Measurements from ENCODE around the gene DLG2. TPM values are rescaled to one million over a fixed set of nuclear protein-coding genes. Genes with fewer than 3 reads are reported as not detected.
"Not testable (repeated sequence)": the region's sequence is repeated elsewhere in the genome, so short reads cannot be mapped to it uniquely, and the experiment has no call there.

DLG2 gene
- total RNA-seq, 2 experiments from 2014 or later, result 1.7 to 2.1 TPM

DNA sequence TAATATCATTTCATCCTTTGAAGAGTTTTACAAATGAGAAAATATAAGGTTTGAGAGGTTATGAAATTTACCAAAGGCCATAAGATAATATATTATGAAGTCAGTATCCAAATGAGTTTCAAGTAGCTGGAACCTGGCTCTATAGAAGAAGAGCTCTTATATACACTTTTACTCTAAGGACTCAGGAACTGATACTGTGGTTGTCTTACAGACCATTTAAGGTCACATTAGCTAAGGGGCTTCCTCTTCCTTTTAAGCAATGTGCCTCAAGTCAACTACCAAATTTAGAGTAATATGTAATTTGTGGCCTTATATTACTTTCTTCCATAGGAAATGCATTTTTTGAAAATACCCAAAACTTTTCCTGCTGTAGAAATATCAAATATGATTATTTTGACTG lies 369.3 kb downstream of the DLG2 start:
- Mint-ChIP-seq H3K27me3 (no peaks in the 10 kb centered on the region), H3K4me3 (no peak overlapping the region), H3K27ac (no peak overlapping the region), H3K4me1 (no peaks in the 10 kb centered on the region), H3K9me3 (ENCODE audit: low read depth) (peaks cover 13% of the 10 kb centered on the region), H3K36me3 (ENCODE audit: low read depth) (no peaks in the 10 kb centered on the region)
- DNase-seq (no peak), ATAC-seq (no peak)
- ChIA-PET CTCF (no interaction called here), POLR2A (no interaction called here)
- intact Hi-C loops (cut with DNase I, micrococcal nuclease), result no loop called here

DNA sequence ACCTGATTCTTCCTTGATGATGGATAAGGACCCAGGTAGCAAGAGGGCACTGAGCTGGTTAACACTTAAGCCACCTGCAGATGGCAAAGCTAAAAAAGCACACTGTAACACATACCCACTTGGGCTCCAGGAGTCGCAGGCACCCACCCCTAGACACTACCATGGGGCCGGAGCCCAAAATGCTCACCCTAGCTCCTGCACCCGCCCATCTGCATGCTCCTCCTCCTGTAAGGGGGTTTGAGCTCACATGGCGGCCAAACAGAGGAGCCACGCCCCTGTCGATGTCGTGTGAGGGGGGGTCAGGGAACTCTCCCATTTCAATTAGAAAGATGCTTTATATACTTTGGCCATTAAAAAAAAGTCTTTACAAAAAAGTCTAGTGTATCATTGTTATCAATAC lies 370.7 kb downstream of the DLG2 start:
- no peaks in the 10 kb centered on the region for H3K27me3 Mint-ChIP-seq

DNA sequence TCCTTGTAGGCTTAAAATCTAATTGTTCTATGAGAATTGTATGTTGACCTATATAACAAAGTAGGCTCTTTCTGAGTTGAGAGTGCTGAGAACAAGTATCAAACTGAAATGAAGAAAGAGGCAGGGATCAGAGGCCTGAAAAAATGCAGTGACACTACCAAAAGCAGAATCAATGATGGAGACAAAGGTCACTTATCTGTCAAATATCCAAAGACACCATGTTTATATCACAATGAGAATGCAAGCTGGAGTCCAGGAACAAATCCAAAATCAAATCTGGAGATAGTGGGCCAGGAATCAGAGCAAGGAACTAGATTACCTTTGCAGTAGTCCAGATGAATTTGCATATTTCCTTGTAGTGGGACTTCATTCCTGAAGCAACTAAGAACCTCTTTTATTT lies 377.7 kb downstream of the DLG2 start:
- no peak overlapping the region for H3K4me3 Mint-ChIP-seq
- H3K27me3 Mint-ChIP-seq, result no peaks in the 10 kb centered on the region
- no peak overlapping the region for H3K27ac Mint-ChIP-seq
- H3K36me3 Mint-ChIP-seq (ENCODE audit: low read depth), result no peaks in the 10 kb centered on the region
- ChIA-PET POLR2A (no interaction called here), CTCF (no interaction called here)
- H3K4me1 Mint-ChIP-seq, result no peaks in the 10 kb centered on the region
- intact Hi-C loops (cut with DNase I, micrococcal nuclease), result no loop called here
- H3K9me3 Mint-ChIP-seq (ENCODE audit: low read depth), result peaks cover 9% of the 10 kb centered on the region
- ATAC-seq (no peak), DNase-seq (no peak)

More for the DNA sequence above, 370.7 kb downstream of the DLG2 start:
- Mint-ChIP-seq H3K4me1 (no peaks in the 10 kb centered on the region), H3K27ac (no peak overlapping the region), H3K9me3 (ENCODE audit: low read depth) (peaks cover 16% of the 10 kb centered on the region), H3K4me3 (no peak overlapping the region), H3K36me3 (ENCODE audit: low read depth) (no peaks in the 10 kb centered on the region)
- no peak for DNase-seq
- ATAC-seq, result no peak
- ChIA-PET CTCF (no interaction called here), POLR2A (no interaction called here)
- intact Hi-C loops (cut with DNase I, micrococcal nuclease), result no loop called here

DNA sequence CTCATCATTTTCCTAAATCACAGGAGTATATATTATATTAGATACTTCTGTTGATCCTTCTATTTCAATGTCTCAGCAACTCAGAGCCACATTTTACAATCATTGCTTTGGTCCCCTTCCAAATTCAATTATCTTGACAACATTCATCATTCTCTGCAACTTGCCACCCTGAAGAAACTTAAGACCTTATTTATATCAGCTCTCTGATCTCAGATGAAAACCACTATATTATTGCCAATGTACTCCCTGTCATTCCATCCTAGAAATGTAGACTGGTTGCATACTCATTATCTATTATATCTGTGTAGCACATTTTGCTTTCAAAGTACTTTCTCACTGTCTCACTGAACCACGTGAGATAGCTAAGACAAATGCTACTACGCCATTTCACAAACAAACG lies 379.3 kb downstream of the DLG2 start:
- ChIA-PET POLR2A (no interaction called here), CTCF (interaction anchor here (0.8 kb wide), 1 partner anchor 47 kb away, joined by 3 read pairs; no protein-coding TSS in a partner anchor)
- no peaks in the 10 kb centered on the region for H3K27me3 Mint-ChIP-seq
- H3K9me3 Mint-ChIP-seq (ENCODE audit: low read depth), result peaks cover 4% of the 10 kb centered on the region
- H3K4me1 Mint-ChIP-seq, result no peaks in the 10 kb centered on the region
- no peak overlapping the region for H3K27ac Mint-ChIP-seq
- intact Hi-C loops (cut with DNase I, micrococcal nuclease), result no loop called here
- no peaks in the 10 kb centered on the region for H3K36me3 Mint-ChIP-seq (ENCODE audit: low read depth)
- ATAC-seq (no peak), DNase-seq (no peak)
- H3K4me3 Mint-ChIP-seq, result no peak overlapping the region

DNA sequence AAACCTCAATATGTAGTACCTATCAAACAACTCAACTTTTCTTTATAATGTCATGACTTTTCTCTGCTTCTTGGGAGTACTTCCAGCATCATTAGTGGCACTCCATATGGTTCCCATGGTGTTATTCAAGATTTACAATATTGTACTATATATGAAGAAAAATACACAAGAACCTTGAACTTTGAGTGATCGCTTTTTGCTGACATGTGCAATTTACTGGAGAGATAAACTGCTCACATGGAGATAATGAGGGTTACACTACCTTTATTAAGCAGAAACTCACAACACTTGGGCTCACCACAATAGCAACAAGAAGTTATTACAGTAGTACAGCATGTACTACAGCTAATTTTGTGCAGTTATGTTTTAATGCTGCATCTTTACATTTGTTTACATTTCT lies 388.2 kb downstream of the DLG2 start:
- intact Hi-C loops (cut with DNase I, micrococcal nuclease), result no loop called here
- Mint-ChIP-seq H3K36me3 (ENCODE audit: low read depth) (no peaks in the 10 kb centered on the region), H3K4me3 (no peak overlapping the region), H3K4me1 (no peaks in the 10 kb centered on the region), H3K9me3 (ENCODE audit: low read depth) (peaks cover 4% of the 10 kb centered on the region), H3K27me3 (no peaks in the 10 kb centered on the region), H3K27ac (no peak overlapping the region)
- ATAC-seq (no peak), DNase-seq (no peak)
- ChIA-PET POLR2A (no interaction called here), CTCF (no interaction called here)

DNA sequence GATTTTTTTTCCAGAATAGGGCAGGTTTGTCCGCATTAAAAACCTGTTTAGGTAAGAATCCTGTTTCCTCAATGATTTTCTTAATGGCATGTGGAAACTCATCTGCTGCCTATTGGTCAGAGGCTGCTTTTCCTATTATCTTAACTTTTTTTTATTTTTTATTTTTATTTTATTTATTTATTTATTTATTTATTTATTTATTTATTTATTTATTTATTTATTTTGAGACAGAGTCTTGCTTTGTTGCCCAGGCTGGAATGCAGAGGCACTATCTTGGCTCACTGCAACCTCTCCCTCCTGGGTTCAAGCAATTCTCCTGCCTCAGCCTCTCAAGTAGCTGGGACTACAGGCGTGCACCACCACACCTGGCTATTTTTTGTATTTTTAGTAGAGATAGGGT lies 389.1 kb downstream of the DLG2 start:
- H3K27ac Mint-ChIP-seq; DNase-seq; H3K9me3 Mint-ChIP-seq (ENCODE audit: low read depth); intact Hi-C loops (cut with DNase I, micrococcal nuclease); ATAC-seq; POLR2A ChIA-PET; H3K4me1 Mint-ChIP-seq; CTCF ChIA-PET; H3K4me3 Mint-ChIP-seq; H3K36me3 Mint-ChIP-seq (ENCODE audit: low read depth); H3K27me3 Mint-ChIP-seq: not testable (repeated sequence)

DNA sequence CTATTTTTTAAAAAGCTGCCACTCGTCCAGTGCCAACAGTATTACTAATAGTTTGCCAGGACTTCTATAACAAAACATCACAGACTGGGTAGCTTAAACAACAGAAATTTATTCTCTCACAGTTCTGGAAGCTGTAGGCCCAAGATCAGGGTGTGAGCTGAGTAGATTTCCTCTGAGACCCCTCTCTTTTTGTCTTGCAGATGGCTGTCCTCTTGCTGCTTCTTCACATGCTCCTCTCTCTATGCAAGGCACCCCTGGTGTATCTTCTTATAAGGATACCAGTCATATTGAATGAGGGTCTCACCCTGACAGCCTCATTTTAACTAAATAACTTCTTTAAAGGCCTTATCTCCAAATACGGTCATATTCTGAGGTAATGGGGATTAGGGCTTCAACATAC lies 390.9 kb downstream of the DLG2 start:
- ATAC-seq (no peak), DNase-seq (no peak)
- ChIA-PET POLR2A (no interaction called here), CTCF (interaction anchor here (0.7 kb wide), 1 partner anchor 228 kb away, joined by 3 read pairs; no protein-coding TSS in a partner anchor)
- Mint-ChIP-seq H3K27me3 (no peaks in the 10 kb centered on the region), H3K4me1 (no peaks in the 10 kb centered on the region), H3K4me3 (no peak overlapping the region), H3K36me3 (ENCODE audit: low read depth) (no peaks in the 10 kb centered on the region), H3K9me3 (ENCODE audit: low read depth) (peaks cover 5% of the 10 kb centered on the region), H3K27ac (no peak overlapping the region)
- intact Hi-C loops (cut with DNase I, micrococcal nuclease), result no loop called here

DNA sequence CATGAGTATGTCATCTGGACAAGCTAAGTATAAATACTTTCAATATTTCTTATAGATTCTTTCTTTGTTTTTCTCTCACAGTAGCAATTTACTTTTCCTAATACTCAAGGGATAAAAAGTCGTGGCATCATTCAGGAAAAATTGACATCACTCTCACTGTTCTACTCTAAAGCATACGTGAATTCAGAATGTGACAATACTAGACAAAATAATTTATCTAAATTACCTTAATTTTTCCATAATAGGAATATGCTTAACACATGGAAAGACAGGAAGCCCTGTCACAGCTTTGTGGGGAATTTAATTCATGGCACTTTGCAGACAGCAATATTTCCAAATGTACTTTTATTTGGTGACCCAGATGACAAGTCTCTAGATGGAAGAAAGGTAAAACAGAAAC lies 394.6 kb downstream of the DLG2 start:
- Mint-ChIP-seq H3K4me1 (no peaks in the 10 kb centered on the region), H3K27me3 (no peaks in the 10 kb centered on the region), H3K36me3 (ENCODE audit: low read depth) (no peaks in the 10 kb centered on the region), H3K4me3 (no peak overlapping the region), H3K27ac (no peak overlapping the region), H3K9me3 (ENCODE audit: low read depth) (peaks cover 12% of the 10 kb centered on the region)
- no peak for ATAC-seq
- CTCF ChIA-PET, result no interaction called here
- intact Hi-C loops (cut with DNase I, micrococcal nuclease), result no loop called here
- DNase-seq, result no peak
- POLR2A ChIA-PET, result no interaction called here

DNA sequence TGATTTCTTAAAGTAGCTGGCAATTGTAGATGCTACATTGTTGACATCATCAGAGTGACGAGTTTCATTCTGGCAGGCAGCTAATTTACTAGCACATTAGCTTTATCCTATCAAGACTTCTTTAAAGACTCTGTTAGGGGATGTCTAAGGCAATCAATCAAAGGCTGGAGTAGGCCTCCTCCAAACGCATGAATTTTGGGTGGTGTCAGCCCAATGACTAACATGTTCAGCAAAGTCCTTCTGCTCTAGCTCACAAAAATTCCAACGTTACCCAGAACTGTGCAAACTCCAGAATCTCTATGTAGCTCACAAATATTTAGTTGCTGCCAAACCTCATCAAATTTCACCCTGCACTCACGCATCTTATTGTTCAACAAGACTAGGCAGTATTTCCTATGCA lies 395.6 kb downstream of the DLG2 start:
- Mint-ChIP-seq H3K9me3 (ENCODE audit: low read depth) (peaks cover 13% of the 10 kb centered on the region), H3K4me3 (no peak overlapping the region), H3K27ac (no peak overlapping the region), H3K36me3 (ENCODE audit: low read depth) (no peaks in the 10 kb centered on the region), H3K4me1 (no peaks in the 10 kb centered on the region), H3K27me3 (no peaks in the 10 kb centered on the region)
- ChIA-PET POLR2A (no interaction called here), CTCF (no interaction called here)
- no peak for ATAC-seq
- DNase-seq, result no peak
- intact Hi-C loops (cut with DNase I, micrococcal nuclease), result no loop called here

DNA sequence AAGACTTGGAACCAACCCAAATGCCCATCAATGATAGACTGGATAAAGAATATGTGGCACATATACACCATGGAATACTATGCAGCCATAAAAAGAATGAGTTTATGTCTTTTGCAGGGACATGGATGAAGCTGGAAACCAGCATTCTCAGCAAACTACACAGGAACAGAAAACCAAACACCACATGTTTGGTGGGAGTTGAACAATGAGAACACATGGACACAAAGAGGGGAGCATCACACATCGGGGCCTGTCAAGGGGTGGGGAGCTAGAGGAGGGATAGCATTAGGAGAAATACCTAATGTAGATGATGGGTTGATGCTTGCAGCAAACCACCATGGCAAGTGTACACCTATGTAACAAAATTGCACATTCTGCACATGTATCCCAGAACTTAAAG lies 397.4 kb downstream of the DLG2 start:
- DNase-seq; H3K27ac Mint-ChIP-seq; H3K4me1 Mint-ChIP-seq; POLR2A ChIA-PET; H3K27me3 Mint-ChIP-seq; CTCF ChIA-PET; H3K36me3 Mint-ChIP-seq (ENCODE audit: low read depth); H3K4me3 Mint-ChIP-seq; ATAC-seq; intact Hi-C loops (cut with DNase I, micrococcal nuclease): not testable (repeated sequence)
- H3K9me3 Mint-ChIP-seq (ENCODE audit: low read depth), result peaks cover 16% of the 10 kb centered on the region

DNA sequence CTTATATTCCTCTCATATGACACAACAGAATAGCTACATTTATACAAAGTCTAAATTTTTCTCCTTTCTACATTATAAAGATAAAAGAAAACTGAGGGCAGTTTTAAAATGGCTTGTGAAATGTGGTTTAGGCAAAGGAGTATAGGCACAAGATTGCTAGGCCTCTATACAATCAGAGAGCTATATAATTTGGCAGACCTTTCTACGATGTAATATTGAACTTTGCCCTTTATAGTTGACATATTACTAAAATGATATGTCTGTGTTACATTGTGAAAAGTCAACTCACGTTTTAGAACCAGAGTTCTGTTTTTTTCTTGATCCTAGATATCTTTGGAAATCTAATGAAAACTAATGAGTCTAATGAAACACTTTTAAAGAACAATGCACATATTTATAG lies 430.2 kb downstream of the DLG2 start:
- H3K27me3 Mint-ChIP-seq, result no peaks in the 10 kb centered on the region
- H3K4me1 Mint-ChIP-seq, result no peaks in the 10 kb centered on the region
- peaks cover 19% of the 10 kb centered on the region for H3K9me3 Mint-ChIP-seq (ENCODE audit: low read depth)
- ATAC-seq, result no peak
- H3K27ac Mint-ChIP-seq, result no peak overlapping the region
- H3K36me3 Mint-ChIP-seq (ENCODE audit: low read depth), result no peaks in the 10 kb centered on the region
- DNase-seq, result no peak
- ChIA-PET POLR2A (no interaction called here), CTCF (no interaction called here)
- no peak overlapping the region for H3K4me3 Mint-ChIP-seq
- intact Hi-C loops (cut with DNase I, micrococcal nuclease), result no loop called here

DNA sequence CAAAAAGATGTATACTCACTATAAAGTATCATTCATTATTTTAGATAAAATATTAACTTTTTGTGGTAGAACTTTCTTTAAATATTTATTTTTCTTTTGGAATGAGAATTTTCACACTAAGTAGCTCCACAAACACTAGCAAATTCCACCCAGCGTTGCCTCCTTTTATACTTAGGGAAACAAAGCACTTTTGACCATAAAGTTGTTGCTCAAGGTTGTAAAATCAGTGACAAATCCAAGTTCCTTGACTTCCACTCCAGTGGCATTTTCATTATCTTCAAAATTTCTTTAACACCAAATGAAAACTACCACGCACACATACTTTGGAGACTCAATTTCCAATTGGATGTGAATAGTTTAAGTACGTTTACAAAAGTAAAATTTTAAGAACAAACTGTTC lies 431.2 kb downstream of the DLG2 start:
- intact Hi-C loops (cut with DNase I, micrococcal nuclease), result no loop called here
- H3K27ac Mint-ChIP-seq, result no peak overlapping the region
- CTCF ChIA-PET, result no interaction called here

DNA sequence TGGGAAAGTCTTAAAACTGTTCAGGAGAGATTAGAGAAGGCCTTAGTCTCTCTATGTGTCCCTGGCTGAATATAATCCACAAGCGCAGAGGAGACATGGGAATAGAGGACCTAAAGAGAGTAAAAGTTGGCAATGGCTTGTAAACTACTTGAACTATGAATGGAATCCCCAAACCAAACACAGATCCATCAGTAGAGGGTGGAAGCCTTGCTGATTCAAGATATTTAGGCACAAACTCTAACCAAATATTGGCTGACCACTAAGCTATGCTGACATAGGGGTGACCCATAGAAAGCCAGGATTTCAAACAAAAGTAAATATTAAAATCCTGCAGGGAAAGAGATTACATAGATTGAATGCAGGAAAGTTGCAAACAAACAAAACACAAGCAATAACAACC lies 439.2 kb downstream of the DLG2 start:
- ATAC-seq (no peak), DNase-seq (no peak)
- Mint-ChIP-seq H3K9me3 (ENCODE audit: low read depth) (peaks cover 25% of the 10 kb centered on the region), H3K27ac (no peak overlapping the region), H3K4me3 (no peak overlapping the region), H3K36me3 (ENCODE audit: low read depth) (no peaks in the 10 kb centered on the region), H3K27me3 (no peaks in the 10 kb centered on the region), H3K4me1 (no peaks in the 10 kb centered on the region)
- intact Hi-C loops (cut with DNase I, micrococcal nuclease), result no loop called here
- CTCF ChIA-PET, result no interaction called here
- POLR2A ChIA-PET, result no interaction called here

More for the DNA sequence above, 431.2 kb downstream of the DLG2 start:
- Mint-ChIP-seq H3K4me1 (no peaks in the 10 kb centered on the region), H3K9me3 (ENCODE audit: low read depth) (peaks cover 14% of the 10 kb centered on the region), H3K4me3 (no peak overlapping the region), H3K36me3 (ENCODE audit: low read depth) (no peaks in the 10 kb centered on the region), H3K27me3 (no peaks in the 10 kb centered on the region)
- ATAC-seq, result no peak
- DNase-seq, result no peak
- POLR2A ChIA-PET, result no interaction called here
